C4-2B (cell line): ENCODE results near the gene THSD1.
"Not testable (repeated sequence)": the region's sequence is repeated elsewhere in the genome, so short reads cannot be mapped to it uniquely, and the experiment has no call there.

Experiments used
- H3K27ac ChIP-seq: fragments of 450-650 bp; 2 replicates; pipeline ENCODE4 v1.5.1; 2017
- ZFX ChIP-seq: fragments of 450-650 bp; IDR thresholded peaks from 2 replicates; pipeline ENCODE4 v1.6.1; 2017
- TF ChIP-seq, protein P1 (sequence below): fragments of 450-650 bp; conservative IDR thresholded peaks from 2 replicates; pipeline ENCODE4 v1.5.1; 2017; ENCODE audit warnings: mild to moderate bottlenecking

THSD1 gene

DNA sequence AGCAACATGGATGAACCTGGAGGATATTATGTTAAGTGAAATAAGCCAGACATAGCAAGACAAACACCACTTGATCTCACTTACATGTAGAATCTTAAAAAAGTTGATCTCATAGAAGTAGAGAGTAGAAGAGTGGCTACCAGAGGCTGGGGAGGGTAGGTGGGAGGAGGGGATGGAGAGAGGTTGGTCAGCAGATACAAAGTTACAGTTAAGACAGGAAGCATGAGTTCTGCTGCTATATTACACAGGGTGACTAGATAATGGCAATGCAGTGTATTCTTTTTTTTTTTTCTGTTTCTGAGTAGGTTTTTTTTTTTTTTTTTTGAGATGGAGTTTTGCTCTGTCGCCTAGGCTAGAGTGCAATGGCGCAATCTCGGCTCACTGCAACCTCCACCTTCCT is 15.2 kb upstream of the THSD1 start:
- TF ChIP-seq ZFX, result no peak
- TF ChIP-seq, protein P1, sequence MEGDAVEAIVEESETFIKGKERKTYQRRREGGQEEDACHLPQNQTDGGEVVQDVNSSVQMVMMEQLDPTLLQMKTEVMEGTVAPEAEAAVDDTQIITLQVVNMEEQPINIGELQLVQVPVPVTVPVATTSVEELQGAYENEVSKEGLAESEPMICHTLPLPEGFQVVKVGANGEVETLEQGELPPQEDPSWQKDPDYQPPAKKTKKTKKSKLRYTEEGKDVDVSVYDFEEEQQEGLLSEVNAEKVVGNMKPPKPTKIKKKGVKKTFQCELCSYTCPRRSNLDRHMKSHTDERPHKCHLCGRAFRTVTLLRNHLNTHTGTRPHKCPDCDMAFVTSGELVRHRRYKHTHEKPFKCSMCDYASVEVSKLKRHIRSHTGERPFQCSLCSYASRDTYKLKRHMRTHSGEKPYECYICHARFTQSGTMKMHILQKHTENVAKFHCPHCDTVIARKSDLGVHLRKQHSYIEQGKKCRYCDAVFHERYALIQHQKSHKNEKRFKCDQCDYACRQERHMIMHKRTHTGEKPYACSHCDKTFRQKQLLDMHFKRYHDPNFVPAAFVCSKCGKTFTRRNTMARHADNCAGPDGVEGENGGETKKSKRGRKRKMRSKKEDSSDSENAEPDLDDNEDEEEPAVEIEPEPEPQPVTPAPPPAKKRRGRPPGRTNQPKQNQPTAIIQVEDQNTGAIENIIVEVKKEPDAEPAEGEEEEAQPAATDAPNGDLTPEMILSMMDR, result no peak
- H3K27ac ChIP-seq, result no peak overlapping the region

DNA sequence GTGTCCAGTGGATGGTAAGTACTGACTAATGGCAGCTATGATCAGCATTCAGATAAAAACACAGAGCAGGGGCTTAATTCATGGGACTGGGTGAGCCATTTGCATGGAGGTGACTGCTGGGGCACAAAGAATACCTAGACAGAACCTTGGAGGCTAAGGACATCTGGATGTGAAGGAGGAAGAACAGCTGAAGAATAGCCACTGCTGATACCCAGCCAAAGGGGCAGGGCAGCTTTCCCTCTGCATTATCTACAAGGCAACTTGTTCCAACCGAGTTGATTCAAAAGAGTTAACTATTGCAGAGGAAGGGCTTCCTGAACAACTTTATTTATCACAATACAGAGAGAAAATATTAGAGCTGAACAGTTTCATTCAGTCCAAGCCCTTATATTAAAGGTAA is 13.1 kb upstream of the THSD1 start:
- TF ChIP-seq, protein P1, result no peak
- no peak for TF ChIP-seq ZFX
- H3K27ac ChIP-seq, result no peak overlapping the region

DNA sequence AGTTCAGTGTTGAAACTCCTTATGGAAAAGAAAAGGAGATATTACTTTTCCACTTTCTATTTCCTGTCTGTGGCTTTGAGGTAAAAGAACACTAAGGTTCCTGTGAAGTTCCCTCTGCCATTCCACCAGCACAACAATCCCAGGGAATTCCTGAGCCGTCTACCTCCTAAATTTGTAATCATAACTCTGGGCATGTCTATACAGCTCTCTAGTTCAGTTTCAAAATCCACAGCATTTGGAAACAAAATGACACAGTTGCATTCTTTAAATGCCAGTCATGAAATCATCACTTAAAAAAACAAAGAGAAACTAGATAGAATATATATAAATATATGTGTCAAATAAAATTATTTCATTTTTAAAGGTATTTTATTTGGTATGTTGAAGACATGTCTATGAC is 9.0 kb upstream of the THSD1 start:
- TF ChIP-seq, protein P1, result no peak
- no peak for TF ChIP-seq ZFX
- no peak overlapping the region for H3K27ac ChIP-seq

DNA sequence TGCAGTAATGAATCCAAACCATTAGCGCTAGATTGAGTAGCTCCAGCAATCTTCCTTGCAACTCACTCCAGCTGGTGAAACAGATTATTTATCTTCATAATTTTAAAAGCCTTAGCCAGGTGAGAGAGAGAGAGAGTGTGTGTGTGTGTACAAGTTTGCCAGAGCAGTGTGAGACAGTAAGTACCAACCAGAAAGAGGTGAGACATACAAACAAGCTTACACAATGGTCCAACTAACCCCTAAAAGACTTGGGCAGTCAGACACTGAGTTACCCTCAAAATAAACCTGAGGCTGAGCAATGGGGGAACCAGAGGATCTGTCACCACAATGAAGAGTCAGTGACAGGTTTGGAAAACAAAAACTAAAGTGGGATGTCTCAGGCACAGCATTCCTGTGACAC is 8.1 kb upstream of the THSD1 start:
- TF ChIP-seq, protein P1, result no peak
- no peak for TF ChIP-seq ZFX
- H3K27ac ChIP-seq, result no peak overlapping the region

DNA sequence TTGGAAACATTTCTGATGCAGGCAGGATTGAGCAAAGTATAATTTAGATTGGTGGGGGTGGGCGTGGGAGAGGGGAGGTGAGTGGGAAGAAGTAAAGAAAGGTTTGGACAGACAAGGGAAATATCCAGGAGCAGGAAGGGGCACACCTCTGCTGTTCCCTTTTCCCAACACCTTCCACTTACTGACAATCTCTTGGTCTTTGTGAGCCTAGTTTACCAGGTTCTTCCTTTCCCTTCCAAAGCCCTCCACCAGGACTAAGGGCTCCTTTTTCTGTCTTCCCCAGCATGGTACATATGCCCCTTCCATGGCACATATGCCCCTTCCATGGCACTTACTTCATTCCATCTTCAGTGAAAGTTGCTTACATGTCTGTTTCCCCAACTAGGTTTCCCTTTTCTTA is 6.2 kb upstream of the THSD1 start:
- TF ChIP-seq, protein P1, result no peak
- TF ChIP-seq ZFX, result no peak
- H3K27ac ChIP-seq, result no peak overlapping the region

DNA sequence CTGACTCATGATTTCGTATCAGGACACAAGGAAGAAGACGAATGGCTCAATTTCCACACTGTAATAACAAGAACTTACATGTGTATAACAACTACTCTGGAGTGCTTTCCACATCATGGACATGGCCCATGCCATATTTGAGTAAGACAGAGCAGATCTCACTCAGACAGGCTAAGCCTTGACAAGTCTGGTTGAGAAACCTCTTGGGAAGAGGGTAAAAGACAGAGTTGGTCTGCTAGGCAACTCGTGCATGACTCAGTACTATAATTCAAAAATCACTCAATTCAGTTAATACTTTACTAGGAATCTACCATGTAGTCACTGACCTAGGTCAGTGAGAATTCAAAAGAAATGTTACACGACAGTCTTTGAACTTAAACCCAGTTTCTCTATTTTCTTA is 5.7 kb upstream of the THSD1 start:
- H3K27ac ChIP-seq, result no peak overlapping the region
- TF ChIP-seq, protein P1, result no peak
- no peak for TF ChIP-seq ZFX

DNA sequence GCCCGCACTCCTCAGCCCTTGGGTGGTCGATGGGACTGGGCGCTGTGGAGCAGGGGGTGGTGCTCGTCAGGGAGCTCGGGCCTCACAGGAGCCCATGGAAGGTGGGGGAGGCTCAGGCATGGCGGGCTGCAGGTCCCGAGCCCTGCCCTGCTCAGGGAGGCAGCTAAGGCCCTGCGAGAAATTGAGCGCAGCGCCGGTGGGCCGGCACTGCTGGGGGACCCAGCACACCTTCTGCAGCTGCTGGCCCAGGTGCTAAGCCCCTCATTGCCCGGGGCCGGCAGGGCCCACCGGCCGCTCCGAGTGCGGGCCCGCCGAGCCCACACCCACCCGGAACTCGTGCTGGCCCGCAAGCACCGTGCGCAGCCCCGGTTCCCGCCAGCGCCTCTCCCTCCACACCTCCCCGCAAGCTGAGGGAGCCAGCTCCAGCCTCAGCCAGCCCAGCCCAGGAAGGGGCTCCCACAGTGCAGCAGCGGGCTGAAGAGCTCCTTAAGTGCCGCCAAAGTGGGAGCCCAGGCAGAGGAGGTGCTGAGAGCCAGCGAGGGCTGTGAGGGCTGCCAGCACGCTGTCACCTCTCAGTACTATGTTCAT is 2.2 kb upstream of the THSD1 start:
- H3K27ac ChIP-seq, result not testable (repeated sequence)

DNA sequence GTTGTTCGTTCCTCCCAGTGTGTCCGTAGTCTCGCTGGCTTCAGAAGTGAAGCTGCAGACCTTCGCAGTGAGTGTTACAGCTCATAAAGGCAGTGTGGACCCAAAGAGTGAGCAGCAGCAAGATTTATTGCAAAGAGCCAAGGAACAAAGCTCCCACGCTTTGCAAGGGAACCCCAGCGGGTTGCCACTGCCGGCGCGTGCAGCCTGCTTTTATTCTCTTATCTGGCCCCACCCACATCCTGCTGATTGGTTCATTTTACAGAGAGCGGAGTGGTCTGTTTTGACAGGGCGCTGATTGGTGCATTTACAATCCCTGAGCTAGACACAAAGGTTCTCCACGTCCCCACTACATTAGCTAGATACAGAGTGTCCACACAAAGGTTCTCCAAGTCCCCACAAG is 1.5 kb upstream of the THSD1 start:
- not testable (repeated sequence) for H3K27ac ChIP-seq
